HG02759 (cell line): ENCODE results near the gene MRPL33.

Source experiments
- ATAC-seq: cut with Tn5 transposase; IDR thresholded peaks from one replicate; pipeline ENCODE4 v1.9.1; 2021; ENCODE audit warnings: mild to moderate bottlenecking, moderate library complexity; ENCODE audit not compliant: unreplicated experiment

The MRPL33 gene

DNA sequence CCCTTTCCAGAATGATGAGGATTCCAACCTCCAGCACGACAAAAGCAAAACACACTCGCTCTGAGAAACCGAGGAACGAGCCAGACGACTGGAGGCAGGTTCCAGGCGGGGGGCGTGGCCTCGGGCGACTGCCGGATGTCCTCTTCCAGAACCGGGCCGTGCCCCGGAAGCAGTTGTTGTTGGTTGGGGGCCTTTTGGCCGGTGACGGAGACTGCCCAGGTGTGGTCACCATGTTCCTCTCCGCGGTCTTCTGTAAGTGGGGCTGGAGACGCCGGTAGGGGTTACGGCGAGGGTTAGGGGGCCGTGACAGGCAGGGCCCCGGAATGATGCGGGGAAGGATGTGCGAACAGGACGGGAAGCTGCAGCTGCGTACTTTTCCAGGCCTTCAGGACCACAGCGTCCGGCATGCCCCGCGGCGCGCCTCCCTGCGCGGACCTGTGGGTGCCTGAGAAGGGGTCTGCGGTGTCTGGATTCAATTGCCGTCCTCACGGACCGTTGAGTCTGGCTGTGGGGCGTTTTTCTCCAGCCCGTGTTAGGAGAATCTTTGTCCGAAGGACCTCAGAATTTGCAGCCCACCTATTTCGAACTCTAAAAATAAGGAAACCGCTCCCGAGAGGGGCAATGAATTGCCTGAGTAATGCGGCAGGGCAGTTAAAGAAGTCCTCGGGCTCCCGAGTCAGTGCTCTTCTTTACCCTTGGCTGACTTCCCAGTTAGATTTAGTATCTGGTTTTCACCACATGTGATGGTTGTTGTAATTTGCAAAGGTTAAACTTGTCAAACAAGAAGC is at the start of gene MRPL33:
Gene MRPL33 (plus strand): TSS at position 172 of the 788 bp plus-strand sequence. CDS start 59 bp downstream, at position 231.
- ATAC-seq = peak; percentile 97

- ATAC-seq = no peak
These were observed 49.5 kb upstream of the MRPL33 start for GRCh38 chr2:27721884-27722485.

GRCh38 chr2:27723372-27724144 is 48.0 kb upstream of the MRPL33 start:
- ATAC-seq = no peak

DNA sequence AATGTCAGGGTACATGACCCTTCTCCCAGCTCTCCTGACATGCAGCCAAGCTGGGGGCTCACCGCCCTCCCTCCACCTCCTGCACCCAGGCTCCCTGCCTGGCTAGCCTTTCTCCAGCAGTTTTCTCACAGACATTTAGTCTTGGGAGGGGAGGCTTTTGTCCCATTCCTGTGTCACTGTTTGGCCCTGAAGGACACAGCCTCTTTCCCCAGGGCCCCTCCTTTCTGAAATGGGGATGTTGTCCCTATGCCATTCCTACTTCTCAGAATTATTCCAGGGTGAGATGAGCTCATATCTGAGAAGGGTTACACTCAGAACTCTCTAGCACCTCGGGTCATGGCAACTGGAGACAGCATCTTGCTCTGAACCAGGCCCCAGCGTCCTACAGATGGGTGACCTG is 47.3 kb upstream of the MRPL33 start:
- ATAC-seq = no peak

DNA sequence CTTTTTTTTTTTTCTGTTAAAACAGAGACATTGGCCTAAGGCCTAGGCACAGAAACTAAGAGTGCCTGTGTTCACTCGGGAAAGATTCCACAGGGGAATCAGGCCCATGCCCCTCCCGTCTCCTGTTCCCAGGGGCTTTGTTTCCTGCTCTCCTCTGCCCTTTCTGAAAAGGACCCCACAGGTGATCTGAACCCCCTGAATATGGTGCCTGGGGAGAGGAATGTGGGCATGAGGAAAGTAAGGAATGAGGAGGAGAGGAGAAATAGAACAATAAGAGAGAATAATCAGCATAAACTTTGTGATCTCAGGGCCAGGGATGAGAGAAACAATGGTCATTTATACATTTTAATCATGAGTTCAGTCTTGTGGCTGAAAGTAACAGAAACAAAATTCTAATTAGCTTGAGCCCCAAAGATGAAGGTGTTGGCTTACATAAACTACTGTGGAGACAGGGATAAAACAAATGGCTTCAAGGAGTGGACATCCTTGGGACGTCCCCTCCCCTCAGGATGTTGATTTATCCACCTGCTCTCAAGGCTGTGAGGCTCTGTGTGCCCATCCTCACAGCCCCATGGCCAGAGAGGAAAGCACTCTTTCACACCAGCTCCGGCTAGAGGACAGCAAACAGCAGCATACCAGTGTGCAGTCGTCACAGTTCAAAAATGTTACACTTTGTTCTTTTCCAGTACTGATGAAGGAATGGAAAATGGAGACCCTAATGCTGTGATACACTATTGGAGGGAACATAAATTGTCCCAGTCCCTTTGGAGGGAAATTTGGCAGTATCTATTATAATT is 46.4 kb upstream of the MRPL33 start:
- no peak for ATAC-seq

- ATAC-seq = no peak
These were observed 44.3 kb upstream of the MRPL33 start for GRCh38 chr2:27727257-27727656.

DNA sequence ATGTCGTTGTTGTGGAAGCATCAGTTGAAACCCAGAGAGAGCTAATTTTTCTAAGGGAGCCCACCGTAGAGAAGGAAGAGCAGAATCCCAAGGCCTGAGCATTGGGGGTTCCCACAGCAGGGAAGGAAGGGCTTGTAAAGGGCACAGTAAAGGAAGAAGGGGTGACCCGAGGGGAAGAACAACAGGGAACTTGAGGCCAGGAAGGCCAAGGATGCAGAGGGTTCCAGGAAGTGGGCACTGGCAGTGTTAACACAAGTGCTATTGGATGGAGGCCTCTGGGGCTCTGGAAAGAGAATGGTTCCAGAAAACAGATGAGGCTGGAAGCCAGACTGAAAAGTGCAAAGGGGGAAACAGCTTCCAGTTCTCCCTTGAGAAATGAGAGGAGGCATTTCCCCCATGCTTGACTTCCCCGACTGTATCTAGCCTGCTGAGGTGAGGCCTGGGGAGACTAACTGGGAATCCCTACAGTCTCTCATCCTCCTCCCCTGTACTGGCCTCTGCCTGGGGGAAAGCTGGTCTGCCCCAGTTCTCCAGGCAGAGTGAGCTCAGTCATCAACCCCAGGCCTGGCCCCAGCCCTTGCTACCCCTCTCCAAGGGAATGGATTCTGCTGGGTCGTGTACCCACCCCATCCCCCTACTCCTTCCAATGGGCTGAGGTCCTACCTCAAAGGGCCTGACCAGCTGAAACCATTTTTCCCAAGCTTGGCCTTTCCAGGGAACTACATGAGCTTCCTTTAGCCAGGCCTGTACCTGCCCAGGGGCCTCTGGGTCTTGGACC is 43.2 kb upstream of the MRPL33 start:
- no peak for ATAC-seq

DNA sequence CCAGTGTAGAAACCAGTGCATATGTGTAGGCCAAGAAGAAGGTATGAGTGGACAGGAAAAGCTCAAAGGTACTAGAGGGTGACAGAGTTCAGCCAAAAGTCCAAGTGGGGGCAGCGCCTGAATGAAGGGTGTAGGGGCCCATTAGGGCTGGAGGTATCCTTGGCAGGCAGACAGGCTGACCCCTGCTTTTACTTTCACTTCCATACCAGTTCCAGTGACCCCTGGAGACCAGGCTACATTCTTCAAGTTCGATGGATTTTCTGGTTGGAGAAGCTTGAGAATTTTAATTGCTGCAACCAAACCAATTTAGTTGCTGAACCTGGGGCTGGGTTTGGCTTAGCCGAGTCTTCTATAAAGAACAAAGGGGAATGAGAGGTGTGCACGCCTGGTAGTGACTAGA is 42.3 kb upstream of the MRPL33 start:
- no peak for ATAC-seq

DNA sequence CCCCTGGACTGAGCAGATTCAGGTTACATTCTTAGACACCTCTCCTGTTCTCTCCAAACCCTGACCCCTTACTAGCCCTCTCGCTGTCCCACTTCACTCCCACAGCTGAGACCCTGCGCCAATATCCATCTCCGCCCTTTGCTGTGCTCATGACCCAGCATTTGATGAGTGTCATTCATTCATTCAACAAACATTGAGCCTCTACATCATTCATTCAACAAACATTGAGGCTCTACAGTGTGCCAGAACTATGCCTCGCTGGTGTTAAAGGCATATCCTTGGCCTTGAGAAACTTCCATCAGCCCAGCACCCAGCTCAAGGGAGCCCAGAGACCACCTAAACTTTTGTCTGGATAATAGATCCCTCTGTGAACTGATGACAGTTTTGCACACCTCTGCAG is 41.9 kb upstream of the MRPL33 start:
- ATAC-seq = no peak

DNA sequence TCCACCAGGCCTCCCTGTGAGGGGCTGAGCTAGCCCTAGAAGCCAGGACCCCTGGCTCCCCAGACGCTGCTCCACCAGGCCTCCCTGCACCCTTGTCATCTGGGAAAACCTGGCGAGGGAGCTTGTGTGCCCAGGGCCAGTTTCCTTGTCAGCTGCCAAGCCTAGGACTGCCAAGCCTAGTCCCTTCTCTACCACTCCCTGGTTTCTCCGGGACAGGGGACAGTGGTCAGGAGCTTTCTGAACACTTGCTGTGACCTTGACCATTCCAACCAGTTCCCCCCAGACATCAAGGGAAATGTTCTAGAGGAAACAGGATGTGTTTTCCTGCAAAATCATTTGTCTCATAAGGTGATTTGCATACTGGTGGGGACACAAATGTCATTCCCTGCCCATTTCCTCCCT is 41.3 kb upstream of the MRPL33 start:
- no peak for ATAC-seq

DNA sequence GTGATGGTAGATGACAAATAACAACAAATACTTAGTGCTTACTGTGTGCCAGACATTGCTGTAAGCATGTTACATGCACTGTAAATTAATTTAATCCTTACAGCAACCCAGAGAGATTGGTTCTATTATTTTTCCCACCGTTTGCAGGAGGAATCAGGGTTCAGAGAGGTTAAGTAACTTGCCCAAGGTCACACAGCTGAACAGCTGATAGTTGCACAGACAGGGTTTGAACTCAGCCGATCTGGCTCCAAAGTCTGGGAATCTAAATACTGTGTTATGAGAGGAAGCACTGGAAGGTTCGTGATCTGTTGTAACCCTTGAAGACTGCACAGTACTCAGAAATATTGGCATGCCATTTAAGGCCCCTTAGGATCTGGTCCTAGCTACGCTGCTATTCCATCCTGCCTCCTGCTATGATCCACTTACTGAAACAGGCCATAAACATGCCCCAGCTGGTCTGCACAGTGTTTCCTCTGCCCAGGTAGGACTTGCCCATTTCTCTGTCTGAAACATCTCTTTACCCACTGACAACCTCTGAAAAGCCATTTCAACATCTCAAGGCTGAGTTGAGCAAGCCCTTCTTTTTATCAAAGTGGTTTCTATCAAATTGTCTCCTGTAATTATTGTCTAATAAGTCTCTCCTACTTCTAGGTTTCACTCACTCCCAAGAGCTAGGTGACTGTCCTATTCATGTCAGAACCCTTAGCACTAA is 40.4 kb upstream of the MRPL33 start:
- ATAC-seq = no peak

GRCh38 chr2:27734305-27734704 is 37.2 kb upstream of the MRPL33 start:
- no peak for ATAC-seq

- no peak for ATAC-seq
These were observed 36.1 kb upstream of the MRPL33 start for GRCh38 chr2:27735263-27735904.

DNA sequence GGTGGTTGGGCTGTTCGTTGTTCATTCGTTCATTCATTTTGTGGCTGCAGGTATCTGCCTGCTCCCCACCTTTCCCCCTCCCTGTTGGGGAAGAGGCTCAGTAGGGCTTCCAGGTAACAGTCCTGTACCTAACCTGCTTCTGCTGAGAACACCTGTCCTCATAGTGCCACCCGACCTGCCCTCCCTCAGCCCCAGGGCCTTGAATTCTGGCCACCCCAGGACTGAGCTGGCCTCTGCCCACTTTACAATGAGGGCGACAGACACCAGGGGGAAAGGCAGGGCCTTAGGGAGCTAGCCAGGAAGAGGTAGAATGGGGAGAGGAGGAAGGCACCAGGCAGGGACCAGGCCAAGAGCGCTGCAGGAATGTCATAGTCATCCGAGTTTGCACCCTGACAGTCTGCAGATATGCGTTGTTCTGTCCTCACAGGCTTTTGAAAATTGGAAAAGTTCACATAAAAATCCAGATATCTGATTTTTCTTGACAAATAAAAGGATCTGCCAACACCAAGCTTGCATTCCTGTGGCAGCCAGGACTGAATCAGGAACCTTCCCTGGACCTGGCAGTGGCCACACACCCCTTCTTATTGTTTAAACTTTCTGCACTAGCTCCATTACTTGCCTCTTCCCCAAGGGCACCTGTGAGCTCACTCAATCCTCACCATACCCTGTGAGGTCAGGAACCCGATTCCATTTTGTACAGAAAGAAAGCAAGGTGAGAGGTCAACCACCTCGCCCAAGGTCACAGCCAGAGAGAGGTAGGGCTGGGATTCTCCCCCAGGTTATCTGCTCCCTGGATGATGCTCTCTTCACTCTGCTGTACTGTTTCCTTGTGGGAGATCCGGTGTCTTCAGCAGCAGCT is 35.3 kb upstream of the MRPL33 start:
- no peak for ATAC-seq

DNA sequence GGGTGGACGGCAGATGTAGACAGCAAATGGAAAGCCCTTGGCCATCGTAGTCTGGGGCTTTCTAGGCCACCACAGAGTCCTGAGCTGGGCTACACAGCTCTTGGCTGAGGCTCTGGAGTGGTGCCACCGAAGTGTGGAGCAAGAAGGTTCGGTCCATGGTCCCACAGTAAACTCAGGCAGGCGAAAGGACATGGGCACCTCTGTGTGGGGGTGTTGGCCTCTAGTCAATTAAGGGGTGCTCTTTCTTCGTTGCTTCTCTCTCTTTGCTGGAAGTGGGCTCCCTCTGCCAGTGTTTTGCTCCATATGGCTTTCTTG is 34.7 kb upstream of the MRPL33 start:
- ATAC-seq = no peak

- no peak for ATAC-seq
These were observed 33.7 kb upstream of the MRPL33 start for GRCh38 chr2:27737676-27738348.

DNA sequence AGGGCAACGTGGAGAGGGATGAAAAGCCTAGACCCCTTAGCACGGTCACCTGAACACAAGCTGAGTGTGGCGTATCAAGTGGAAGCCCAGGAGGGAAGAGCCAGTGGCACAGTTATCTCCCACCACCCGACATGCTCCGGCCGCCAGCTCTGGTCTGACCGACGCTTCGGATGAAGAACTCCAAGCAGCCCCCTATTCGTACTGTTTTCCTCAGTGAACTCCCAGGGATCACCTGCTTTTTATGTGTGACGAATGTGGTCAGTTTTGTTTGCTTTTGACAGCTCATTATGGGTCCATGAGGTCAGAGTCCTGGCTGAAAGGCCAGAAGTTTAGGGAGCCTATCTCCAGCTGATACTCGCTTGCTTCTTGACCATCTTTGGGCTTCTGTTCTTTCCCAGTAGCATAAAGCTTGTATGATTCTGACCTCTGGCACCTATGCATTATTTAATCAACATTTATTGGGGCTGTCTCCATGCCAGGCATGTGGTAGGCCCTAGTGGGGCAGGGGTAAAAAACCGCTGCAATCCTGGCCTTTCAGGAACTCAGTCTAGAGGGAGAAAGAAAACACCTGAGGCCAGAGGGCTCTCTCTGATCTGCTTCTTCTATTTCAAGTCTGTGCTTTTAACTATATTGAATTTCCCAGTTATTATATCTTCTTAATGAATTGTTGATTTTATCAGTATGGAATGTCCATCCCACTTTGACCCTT is 33.0 kb upstream of the MRPL33 start:
- ATAC-seq = no peak
